ENCODE results near the gene NOX3.
"Not testable (repeated sequence)": the region's sequence is repeated elsewhere in the genome, so short reads cannot be mapped to it uniquely, and the experiment has no call there.

The NOX3 gene

DNA sequence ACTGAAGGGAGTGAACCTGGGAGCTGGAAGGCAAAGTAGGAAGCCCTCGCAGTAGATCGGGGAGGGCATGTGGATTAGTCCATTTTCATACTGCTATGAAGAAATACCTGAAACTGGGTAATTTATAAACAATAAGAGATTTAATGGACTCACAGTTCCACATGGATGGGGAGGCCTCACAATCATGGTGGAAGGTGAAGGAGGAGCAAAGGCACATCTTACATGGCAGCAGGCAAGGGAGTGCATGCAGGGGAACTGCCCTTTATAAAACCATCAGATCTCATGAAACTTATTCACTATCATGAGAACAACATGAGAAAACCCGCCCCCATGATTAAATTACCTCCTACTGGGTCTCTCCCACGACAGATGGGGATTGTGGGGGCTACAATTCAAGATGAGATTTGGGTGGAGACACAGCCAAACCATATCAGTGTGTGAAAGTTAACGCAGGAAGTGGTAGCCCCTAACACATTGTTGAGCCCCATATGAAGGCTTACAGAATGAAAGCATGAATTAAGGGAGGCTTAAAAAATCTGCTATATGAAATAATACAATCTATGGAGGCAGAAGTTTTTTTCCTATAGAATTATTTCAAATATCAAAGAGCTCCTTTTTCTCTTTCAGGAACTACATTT is 15.5 kb upstream of the NOX3 start:
- in situ Hi-C loops (cut with MboI; ENCODE audit: low sequenced_read_pairs): not testable (repeated sequence)

DNA sequence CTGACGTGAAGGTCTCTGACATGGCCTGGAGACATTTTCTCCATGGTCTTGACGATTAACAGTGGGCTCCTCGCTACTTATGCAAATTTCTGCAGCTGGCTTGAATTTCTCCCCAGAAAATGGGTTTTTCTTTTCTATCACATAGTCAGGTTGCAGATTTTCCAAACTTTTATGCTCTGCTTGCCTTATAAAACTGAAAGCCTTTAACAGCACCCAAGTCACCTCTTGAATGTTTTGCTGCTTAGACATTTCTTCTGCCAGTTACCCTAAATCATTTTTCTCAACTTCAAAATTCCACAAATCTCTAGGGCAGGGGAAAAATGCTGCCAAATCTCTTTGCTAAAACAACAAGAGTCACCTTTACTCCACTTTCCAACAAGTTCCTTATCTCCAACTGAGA is 12.9 kb upstream of the NOX3 start:
- in situ Hi-C loops (cut with MboI; ENCODE audit: low sequenced_read_pairs): not testable (repeated sequence)

DNA sequence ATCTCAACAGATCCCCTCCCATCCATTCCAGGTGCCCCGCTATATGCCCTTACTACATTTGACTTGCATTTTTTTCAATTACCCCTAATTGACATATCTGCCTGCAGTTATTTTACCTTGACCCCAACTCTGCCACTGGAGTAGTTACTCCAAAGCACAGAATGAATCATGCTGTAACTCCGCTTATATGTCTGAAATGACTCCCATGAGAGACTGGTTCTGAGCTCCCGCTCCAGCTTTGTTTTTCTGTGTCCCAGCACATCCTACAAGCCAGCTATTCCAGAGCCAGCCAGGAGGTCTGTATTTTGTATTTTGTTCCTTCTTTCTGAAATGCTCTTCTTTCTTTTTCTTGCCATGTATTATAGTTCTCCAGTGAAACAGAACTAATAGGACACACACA is 10.9 kb upstream of the NOX3 start:
- in situ Hi-C loops (cut with MboI; ENCODE audit: low sequenced_read_pairs): no loop called here

DNA sequence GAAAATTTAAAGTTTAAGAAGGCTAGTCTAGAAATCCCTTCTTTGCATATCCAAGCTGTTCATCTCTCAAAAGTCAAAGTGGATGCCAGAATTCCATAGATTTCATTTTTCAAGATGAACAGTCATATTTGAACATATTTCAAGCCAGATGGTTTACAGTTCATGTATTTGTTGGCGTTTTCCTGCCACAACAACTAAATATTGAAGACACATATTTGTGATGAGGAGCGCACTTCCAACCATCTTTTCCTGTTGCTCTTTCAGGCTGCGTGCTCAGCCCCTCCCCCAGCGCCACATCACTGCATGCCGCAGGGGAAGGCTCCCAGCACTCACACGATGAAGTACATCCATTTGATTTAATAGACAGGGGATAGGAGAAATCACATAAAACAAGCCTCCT is 5.9 kb upstream of the NOX3 start:
- in situ Hi-C loops (cut with MboI; ENCODE audit: low sequenced_read_pairs): no loop called here

DNA sequence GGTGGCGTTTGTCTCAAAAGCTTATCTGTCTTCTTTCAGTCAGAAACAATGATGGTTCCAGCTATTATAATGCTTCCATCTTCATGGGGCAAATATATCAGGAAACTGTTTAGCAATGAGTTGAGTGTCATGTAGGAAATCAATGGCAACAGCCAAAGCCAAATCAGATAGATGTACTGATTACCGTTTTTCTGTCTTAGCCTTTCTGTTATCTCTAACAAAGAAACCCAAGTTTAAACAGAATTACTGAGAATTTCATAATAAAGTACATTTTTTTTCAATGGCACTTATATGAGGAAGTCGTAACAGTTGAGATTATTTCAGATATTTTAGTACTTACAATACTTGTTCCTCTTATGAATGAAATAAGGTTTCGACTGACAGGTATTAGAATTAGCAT is 1.2 kb downstream of the NOX3 start:
- in situ Hi-C loops (cut with MboI; ENCODE audit: low sequenced_read_pairs): no loop called here

DNA sequence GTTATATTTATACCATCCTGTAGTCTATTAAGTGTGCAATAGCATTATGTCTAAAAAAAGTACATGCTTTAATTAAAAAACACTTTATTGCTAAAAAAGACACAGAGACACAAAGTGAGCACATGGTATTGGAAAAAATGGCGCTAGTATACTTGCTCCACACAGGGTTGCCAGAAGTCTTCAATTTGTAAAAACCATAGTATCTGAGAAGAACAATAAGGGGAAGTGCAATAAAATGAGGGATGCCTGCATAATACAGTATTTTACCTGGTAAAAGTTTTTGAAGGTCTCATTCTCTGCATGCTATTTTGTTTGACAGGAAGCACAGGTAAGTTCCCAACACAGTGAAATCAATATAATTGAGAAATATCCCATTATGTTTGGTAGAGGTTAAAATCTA is 1.6 kb downstream of the NOX3 start:
- in situ Hi-C loops (cut with MboI; ENCODE audit: low sequenced_read_pairs): no loop called here

DNA sequence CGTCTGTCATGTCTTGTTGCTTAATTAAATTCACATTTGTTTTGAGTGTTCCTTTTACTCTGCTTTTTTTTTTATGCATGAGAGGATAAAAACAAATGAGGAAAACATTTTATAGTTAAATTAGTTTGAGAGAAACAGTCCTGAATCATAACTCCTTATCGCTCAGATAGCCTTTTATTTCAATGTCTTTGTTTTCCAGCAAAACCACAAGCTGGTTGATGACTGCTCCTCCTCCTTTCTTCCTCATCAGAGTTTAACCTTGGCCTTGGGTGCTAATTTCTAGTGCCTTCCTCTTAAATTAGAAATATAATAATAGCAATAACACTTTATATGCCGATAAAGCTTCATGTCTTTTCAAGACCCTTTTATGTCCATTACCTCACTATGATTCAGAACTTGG is 3.1 kb downstream of the NOX3 start:
- in situ Hi-C loops (cut with MboI; ENCODE audit: low sequenced_read_pairs): no loop called here

DNA sequence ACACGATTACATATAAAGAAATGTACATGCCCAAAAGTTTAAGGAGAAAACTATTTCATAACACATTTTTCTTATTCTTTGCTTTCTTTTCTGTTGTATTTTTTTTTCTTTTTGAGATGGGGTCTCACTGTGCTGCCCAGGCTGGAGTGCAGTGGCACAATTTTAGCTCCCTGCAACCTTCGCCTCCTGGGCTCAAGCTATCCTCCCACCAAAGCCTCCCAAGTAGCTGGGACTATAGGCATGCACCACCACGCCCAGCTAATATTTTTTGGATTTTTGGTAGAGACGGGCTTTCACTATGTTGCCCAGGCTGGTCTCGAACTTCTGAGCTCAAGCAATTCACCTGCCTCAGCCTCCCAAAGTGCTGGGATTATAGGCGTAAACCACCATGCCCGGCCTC is 4.1 kb downstream of the NOX3 start:
- in situ Hi-C loops (cut with MboI; ENCODE audit: low sequenced_read_pairs): not testable (repeated sequence)

DNA sequence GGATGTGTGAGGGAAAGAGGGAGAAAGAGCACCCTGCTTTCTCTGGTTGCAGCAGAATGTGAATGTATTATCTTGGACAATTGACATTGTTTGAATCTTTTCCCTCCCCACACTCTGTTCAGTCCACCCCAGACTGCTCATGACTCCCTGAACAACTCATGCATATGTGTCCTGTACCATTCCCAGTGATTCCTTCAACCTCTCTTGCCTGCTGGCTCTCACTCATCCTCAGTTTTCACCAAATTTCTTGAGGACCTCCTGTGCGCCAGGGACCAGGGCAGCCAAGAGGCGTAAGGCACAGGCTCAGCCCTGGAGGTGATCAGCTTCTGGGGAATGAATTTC is 5.4 kb downstream of the NOX3 start:
- in situ Hi-C loops (cut with MboI; ENCODE audit: low sequenced_read_pairs): no loop called here

DNA sequence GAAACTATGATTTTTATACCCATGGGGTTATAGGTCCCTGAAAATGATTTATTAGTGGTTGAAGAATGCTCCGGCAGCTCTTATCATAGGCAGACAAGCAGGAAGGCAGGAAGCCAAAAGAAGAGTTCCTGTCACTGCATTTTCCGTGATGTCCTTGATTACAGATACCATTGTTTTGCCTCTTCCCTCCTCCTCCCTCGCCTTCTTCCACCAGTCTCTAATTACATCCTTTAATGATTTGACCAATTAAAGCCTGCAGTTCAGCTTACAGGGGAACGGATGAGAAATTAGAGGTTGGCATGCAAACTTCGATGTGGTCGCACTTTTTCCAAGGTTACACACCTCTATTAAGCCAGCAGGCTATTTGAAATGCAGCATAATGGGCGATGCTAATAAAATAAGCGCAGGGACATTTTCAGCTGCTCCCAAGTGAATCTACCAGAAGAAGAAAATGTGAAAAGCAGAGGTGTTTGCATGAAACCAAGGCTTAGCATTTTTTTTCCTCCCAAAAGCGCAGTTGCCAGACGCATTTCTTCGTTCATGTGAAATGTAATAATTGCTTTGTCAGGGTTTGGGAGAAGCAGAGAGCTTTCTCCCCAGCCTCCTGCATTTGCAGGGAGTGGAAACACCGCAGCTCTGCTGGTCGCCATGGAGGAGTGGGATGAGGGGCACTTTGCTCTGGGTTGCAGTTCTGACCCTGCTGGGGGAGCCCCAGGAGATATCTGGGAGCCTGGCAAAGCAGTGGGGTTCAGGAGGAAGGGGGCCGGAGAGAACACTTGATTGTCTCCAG is 6.0 kb downstream of the NOX3 start:
- in situ Hi-C loops (cut with MboI; ENCODE audit: low sequenced_read_pairs): no loop called here

DNA sequence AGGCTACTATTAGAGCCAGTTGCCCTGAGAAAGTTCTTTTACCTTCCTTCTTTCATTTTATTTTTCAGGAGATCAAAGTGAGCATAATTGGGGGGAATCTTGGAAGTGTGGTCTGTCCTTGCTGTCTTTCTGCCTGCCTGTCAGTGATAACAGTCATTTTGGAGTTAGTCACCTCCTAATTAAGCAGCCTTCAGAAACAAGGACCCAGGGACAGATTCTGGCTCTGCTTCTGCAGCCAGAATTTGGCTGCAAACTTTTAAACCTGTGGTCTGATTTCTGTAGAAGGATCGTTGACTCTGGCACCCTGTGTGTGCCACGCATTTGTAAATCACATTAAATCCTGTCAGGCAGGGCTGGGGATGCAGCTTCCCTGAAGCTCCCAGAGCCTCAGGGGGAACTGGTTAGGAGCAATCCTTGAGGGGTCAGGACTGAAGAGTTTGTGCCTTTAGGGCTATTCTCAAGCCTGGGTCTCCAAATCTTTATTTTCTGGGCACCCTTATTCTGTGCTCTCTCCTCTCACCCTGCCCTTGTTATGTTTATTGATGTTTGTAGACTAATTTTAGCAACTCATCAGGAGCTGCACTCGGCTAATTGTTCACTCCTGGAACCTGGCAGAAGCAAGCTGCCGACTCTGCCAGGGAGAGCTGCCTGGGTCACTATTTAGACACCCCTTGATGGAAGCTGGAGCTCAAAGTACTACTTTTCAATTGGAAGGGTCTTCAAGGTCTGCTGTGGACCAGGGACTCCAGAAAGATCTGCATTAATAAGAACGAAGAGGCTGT is 6.8 kb downstream of the NOX3 start:
- in situ Hi-C loops (cut with MboI; ENCODE audit: low sequenced_read_pairs): no loop called here

DNA sequence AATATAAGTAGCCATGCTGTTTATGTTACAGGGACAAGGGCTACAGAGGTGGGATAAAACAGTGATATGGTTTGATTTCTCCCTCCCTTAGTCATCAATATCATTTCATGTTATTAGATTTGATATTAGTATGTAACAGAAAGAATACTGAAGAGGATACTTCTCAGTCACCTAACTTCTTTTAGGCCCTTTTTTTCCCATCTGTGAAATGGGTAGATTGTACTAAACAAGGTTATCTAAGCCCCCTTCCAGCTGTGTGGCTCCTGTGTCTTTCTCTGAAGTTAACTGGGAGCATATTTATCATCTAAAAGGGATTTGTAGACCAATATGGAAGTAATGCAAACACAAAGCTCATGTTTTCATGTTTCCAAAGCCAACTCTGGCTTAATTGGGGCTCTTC is 7.7 kb downstream of the NOX3 start:
- in situ Hi-C loops (cut with MboI; ENCODE audit: low sequenced_read_pairs): no loop called here

DNA sequence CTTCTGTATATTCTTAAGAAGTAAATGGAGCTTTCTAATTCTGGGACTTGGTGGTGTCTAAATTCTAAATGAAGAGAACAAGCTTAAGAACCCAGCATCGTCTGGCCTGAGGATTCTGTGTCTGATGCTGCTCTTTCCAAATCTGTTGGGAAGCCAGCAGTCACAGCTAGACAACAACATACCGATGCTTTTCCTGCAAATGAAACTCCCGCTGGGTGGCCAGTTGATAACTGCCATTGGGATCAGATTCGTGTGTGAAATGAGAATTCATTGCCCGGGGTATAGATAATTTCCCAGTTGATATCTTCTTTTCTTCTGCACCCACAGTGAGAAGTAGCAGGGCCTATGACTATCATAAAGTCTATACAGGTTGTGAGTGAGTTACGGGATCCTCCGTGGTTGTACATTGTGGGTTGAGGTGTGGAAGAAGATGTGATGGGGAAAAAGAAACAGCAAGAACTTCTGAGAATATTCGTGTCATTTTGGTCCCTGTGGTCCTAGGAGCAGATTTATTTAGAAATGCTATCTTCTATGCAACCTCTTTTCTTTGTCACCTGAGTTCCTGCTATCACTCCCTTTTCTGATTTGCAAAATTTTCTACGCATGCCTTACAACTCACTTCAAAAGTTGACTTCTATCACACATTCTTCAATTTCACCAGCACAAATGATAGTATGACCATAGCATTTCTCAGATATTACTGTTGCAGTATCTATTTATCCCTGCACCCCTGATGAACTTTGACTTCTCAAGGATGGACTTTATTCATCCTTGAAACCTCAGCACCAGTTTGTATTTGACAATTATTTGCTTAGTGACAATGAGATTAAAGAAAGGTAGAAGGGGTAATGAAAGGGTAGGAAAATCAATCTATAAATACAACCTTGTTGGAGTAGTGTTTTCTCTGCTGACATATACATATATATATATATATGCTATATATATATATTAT is 10.4 kb downstream of the NOX3 start:
- in situ Hi-C loops (cut with MboI; ENCODE audit: low sequenced_read_pairs): no loop called here

DNA sequence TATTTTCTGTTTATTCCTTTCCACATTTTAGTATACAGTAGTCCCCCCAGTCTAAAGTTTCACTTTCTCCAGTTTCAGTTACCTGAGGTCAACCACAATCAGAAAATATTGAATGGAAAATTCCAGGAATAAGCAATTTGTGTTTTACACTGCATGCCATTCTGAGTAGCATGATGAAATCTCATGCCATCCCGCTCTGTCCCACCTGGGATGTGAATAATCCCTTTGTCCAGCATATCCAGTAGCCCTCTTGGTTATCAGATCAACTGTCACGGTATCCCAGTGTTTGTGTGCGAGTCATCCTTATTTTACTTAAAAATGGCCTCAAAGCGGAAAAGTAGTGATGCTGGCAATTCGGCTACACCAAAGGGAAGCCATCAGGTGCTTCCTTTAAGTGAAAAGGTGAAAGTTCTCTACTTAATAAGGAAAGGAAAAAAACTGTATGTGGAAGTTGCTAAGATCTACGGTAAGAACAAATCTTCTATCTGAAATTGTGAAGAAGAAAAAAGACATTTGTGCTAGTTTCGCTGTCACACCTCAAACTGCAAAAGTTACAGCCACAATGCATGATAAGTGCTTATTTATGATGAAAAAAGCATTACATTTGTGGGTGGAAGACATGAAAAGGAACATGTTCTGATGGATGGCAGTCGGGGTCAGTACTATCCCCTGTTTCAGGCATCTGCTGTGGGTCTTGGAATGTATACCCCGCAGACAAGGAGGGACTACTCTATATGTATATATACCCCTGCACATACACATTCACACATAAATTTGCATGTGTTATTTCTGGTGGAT is 11.3 kb downstream of the NOX3 start:
- in situ Hi-C loops (cut with MboI; ENCODE audit: low sequenced_read_pairs): no loop called here

DNA sequence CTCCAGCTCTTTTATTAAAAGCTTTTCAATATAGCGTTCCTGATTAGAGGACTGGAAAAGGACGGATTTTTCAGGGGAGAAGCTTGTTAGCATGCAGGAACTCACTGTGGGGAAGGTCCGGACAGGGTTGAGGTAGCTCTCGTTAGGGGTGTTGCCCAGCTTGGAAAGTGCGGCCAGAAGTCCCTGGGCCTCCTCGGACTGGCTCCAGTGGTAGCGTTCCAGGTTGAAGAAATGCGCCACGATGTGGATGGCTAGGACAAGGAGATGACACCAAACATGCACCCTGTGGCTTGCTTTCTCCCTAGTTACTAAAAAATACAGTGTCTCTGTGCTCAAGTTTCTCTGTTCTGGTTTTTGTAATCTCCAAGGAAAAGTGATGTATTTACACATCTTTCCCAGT is 12.5 kb downstream of the NOX3 start:
- in situ Hi-C loops (cut with MboI; ENCODE audit: low sequenced_read_pairs): no loop called here

DNA sequence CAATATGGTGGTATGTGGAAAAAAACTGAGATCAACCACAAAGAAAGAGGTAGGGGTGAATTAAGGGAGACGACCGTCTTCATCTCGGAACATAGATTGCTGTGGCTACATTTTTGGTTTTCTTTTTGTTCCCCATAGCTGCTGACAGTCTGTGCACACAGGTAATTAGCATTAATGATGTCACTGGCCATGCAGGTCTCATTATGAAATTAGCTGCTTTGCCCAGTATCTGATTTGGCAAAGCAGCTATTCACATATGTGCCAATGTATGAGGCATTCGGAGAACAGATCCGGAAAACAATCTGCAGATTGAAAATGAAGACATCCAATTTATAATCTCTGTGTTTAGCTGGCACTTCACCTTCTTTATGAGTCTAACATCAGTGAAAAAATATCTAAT is 13.1 kb downstream of the NOX3 start:
- in situ Hi-C loops (cut with MboI; ENCODE audit: low sequenced_read_pairs): no loop called here

DNA sequence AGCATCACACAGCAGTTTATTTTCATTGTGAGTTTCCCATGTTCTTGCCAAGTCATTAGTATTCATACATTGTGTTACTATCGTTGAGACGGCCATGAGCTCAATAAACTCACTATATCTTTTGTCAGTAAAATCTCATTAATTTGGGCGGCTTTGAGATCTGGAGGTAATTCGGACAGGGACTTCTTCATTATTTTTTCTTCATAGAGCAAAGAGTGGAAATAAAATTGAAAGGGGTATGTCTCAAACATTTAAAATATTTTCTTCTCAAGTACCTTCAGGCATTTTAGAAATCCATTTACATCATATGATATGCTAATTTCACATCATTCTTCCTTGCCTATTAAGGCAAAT is 14.6 kb downstream of the NOX3 start:
- in situ Hi-C loops (cut with MboI; ENCODE audit: low sequenced_read_pairs): no loop called here

DNA sequence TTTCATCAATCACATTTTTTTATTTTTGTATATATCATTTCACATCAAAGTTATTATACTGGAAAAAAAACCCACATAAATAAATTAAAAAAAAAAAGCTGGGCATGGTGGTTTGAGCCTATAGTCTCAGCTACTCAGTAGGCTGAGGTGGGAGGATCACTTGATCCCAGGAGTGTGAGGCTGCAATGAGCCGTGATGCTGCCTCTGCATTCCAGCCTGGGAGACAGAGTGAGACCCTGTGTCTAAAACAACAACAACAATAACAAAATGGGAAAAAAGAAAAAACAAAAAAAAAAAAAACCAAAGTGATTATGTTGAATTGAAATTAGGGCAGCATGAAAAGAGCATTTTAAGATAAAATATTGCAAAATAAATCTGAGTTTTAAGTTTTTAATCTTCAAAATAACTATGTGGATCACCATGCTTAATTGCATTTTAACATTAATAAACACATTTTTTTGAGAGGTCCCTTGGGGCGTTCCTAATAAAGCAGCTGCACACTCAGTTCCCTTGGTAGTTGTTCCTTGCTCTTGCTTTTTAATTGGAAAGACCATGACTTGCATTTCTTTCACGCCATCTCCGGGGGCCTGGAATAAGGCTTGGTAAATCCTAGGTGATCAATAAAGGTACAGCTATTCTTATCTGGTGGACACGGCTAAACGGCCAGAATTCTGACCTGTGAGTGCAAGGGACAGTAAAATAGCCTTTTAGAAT is 15.1 kb downstream of the NOX3 start:
- in situ Hi-C loops (cut with MboI; ENCODE audit: low sequenced_read_pairs): no loop called here

DNA sequence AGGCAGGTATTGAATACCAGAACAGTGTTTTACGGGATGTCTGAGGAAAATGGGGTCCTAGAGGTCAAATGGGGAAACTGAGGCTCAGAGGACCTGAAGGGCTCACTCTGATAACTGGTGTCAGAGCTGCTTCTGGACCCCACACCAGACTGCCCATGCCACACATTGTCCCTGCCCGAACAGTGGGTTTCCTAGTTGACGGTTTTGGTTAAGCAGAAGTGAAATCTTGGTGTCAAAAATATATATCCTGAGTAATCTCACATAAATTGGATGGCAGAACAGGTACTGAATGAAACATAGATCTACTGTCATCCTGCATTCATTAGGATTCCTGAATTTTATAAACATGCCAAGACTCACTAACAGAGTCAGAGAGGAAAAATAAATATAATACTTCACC is 16.3 kb downstream of the NOX3 start:
- in situ Hi-C loops (cut with MboI; ENCODE audit: low sequenced_read_pairs): no loop called here

All from HL-60/S4 (cell line).